ENCODE measurements around the gene BEND7. TPM values are rescaled to one million over a fixed set of nuclear protein-coding genes. Genes with fewer than 3 reads are reported as not detected.
A peak's percentile ranks its signal among the peaks of the same experiment; 100 is the strongest.

The BEND7 gene
- total and polyA plus RNA-seq, 9 of the 15 experiments (the other 6 are each of a cell fraction or from before 2014, with no cell fraction given): 1.3 to 11.4 (median 5.2) TPM

DNA sequence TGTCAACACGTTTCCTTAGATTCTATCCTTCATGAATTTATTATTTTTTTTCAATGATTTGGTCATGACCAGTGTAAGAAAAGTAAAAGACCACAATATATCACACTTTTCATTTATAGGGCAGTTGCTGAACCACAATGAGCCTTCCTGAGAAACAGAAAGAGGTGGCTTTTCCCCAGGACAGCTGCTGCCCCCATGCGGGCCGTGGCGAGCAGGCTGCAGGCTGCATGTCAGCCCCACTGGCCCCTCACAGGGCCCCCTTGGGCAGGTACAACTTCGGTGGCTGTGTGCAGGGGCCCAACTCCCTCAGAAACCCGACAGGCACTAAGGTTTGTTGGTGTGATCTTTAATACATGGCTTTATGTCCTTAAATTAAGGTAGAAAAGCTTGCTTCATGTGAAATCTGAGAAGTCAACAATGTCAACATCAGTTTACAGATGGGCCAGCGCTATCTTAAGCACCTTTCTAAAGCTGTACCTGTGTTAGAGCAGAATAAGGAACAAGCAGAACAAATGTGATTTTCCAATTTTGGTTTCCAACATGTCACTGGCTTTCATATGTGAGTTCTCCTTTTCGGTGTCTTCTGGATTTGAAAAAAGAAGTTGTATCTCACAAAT is 10.6 kb downstream of the BEND7 start (continued):
- no peak for TF ChIP-seq ZBTB40 (IDR thresholded peaks at IDR 0.05)
- TF ChIP-seq ZBTB40 (CRISPR knock-in tag; IDR thresholded peaks at IDR 0.05): no peak
- no peak for TF ChIP-seq NR1H2 (CRISPR knock-in tag; IDR thresholded peaks at IDR 0.05)
- TF ChIP-seq TCF15 (CRISPR knock-in tag; IDR thresholded peaks at IDR 0.05): no peak
- no peak for TF ChIP-seq PYGO2 (tag; IDR thresholded peaks at IDR 0.05)
- no peak for TF ChIP-seq ZBTB17 (CRISPR knock-in tag; IDR thresholded peaks at IDR 0.05)
- TF ChIP-seq PCBP2 (IDR thresholded peaks at IDR 0.05; ENCODE audit: low read depth, low read length, poor library complexity, severe bottlenecking): no peak
- no peak for TF ChIP-seq WHSC1 (IDR thresholded peaks at IDR 0.05; ENCODE audit: low read length)
- no peak for TF ChIP-seq MNT (conservative IDR thresholded peaks at IDR 0.05)
- no peak for TF ChIP-seq CREM (IDR thresholded peaks at IDR 0.05; ENCODE audit: low read depth)
- TF ChIP-seq CTCF (IDR thresholded peaks at IDR 0.05 in 2 of 3, conservative IDR thresholded peaks at IDR 0.05 in 1 of 3; ENCODE audit: insufficient read depth in 2 of 3, low read depth in 1 of 3, low read length in 3 of 3): peak; percentile 67 to 77 (median 70)
- TF ChIP-seq ZC3H4 (CRISPR knock-in tag; IDR thresholded peaks at IDR 0.05; ENCODE audit: borderline replicate concordance): no peak
- TF ChIP-seq TAF7 (tag; IDR thresholded peaks at IDR 0.05): no peak
- TF ChIP-seq ZNF766 (CRISPR knock-in tag; conservative IDR thresholded peaks at IDR 0.05): no peak

All from K562 (cell line).